HG03039 (cell line): ENCODE data around the gene ATF5.

Source experiments
- ATAC-seq: cut with Tn5 transposase; IDR thresholded peaks from one replicate; pipeline ENCODE4 v1.9.1; 2021; ENCODE audit warnings: mild to moderate bottlenecking, moderate library complexity; ENCODE audit not compliant: unreplicated experiment

The ATF5 gene

GRCh38 chr19:49971991-49972411 lies 43.0 kb downstream of the ATF5 start:
- no peak for ATAC-seq

- no peak for ATAC-seq
Measured at GRCh38 chr19:49972841-49973240, 43.8 kb downstream of the ATF5 start.

- no peak for ATAC-seq
Measured at GRCh38 chr19:49973987-49974386, 45.0 kb downstream of the ATF5 start.

- no peak for ATAC-seq
Measured at GRCh38 chr19:49975051-49975450, 46.0 kb downstream of the ATF5 start.

GRCh38 chr19:49976496-49976895 lies 47.5 kb downstream of the ATF5 start:
- no peak for ATAC-seq

- ATAC-seq = no peak
Measured at GRCh38 chr19:49977076-49977475, 48.1 kb downstream of the ATF5 start.

- ATAC-seq = no peak
Measured at GRCh38 chr19:49977881-49978280, 48.9 kb downstream of the ATF5 start.

GRCh38 chr19:49978324-49978723 lies 49.3 kb downstream of the ATF5 start:
- ATAC-seq = no peak

GRCh38 chr19:49981603-49982593 lies 52.9 kb downstream of the ATF5 start:
- no peak for ATAC-seq
